ENCODE measurements around the gene SIGLECL1.

Gene SIGLECL1

GRCh38 chr19:51253088-51253806 lies 2.4 kb downstream of the SIGLECL1 start:
- DNase-seq, result peak; percentile 41

- DNase-seq, result peak; percentile 16
These were observed 5.3 kb downstream of the SIGLECL1 start for GRCh38 chr19:51256155-51256625.

- no peak for DNase-seq
These were observed 6.6 kb downstream of the SIGLECL1 start for GRCh38 chr19:51257471-51257870.

- DNase-seq, result peak; percentile 74
These were observed 7.6 kb downstream of the SIGLECL1 start for GRCh38 chr19:51258165-51259160.

GRCh38 chr19:51259348-51260245 lies 8.7 kb downstream of the SIGLECL1 start:
- DNase-seq, result peak; percentile 86

- DNase-seq, result no peak
These were observed 12.9 kb downstream of the SIGLECL1 start for GRCh38 chr19:51263808-51264207.

GRCh38 chr19:51271067-51271466 lies 20.2 kb downstream of the SIGLECL1 start:
- no peak for DNase-seq

GRCh38 chr19:51272183-51272810 lies 21.4 kb downstream of the SIGLECL1 start:
- DNase-seq, result peak; percentile 28

GRCh38 chr19:51274049-51274770 lies 23.3 kb downstream of the SIGLECL1 start:
- no peak for DNase-seq

GRCh38 chr19:51277112-51277511 lies 26.2 kb downstream of the SIGLECL1 start:
- no peak for DNase-seq

GRCh38 chr19:51282335-51282734 lies 31.5 kb downstream of the SIGLECL1 start:
- no peak for DNase-seq

GRCh38 chr19:51285682-51286081 lies 34.8 kb downstream of the SIGLECL1 start:
- DNase-seq, result no peak

GRCh38 chr19:51289635-51290034 lies 38.8 kb downstream of the SIGLECL1 start:
- no peak for DNase-seq

- no peak for DNase-seq
These were observed 42.1 kb downstream of the SIGLECL1 start for GRCh38 chr19:51292971-51293370.

GRCh38 chr19:51293571-51294210 lies 42.8 kb downstream of the SIGLECL1 start:
- no peak for DNase-seq

GRCh38 chr19:51294211-51294976 lies 43.5 kb downstream of the SIGLECL1 start:
- no peak for DNase-seq

GRCh38 chr19:51294977-51295375 lies 44.1 kb downstream of the SIGLECL1 start:
- no peak for DNase-seq

GRCh38 chr19:51295382-51296126 lies 44.7 kb downstream of the SIGLECL1 start:
- DNase-seq, result no peak
